Measurements from ENCODE around the gene R3HCC1L.
"Not testable (repeated sequence)": the region's sequence is repeated elsewhere in the genome, so short reads cannot be mapped to it uniquely, and the experiment has no call there.

Gene R3HCC1L

DNA sequence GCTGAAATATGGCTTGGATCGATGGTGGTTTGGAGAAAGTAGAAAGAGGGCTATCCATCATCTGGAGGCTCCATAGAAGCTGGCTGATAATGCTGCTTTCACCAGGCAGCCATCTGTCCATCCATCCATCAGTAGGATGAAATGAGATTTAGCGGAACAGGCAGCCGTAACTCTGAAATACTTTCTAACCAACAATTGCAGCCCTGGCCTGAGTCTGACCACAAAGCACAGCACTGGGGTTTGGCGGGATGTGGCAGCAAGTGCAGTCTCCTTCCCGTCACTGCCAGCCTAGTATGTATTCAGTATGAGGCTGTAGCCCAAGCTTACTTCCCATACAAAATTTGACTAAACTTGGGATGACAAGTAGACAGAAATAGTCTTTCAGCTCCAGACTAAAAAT, 38.0 kb downstream of the R3HCC1L start:
- no peak for DNase-seq (ENCODE audit: low read depth, low spot score)

DNA sequence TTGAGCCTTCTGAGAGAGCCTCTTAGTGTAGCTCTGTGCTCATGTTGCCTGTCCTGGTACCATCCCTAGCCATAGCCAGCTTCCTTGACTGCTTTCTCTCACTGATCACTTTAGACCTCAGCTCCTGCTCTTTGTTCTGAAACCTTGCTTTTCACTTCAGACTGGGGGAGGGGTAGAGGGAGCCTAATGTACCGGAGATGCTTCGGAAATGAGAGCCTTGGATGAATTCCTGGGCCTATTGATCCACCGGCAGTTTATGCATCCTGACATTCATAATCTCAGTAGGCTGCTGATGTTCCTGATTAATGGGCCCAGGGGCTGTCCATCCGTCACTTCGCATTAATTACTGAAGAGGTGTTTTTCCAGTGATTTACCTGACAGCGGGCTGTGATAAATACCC, 38.8 kb downstream of the R3HCC1L start:
- no peak for DNase-seq (ENCODE audit: low read depth, low spot score)

DNA sequence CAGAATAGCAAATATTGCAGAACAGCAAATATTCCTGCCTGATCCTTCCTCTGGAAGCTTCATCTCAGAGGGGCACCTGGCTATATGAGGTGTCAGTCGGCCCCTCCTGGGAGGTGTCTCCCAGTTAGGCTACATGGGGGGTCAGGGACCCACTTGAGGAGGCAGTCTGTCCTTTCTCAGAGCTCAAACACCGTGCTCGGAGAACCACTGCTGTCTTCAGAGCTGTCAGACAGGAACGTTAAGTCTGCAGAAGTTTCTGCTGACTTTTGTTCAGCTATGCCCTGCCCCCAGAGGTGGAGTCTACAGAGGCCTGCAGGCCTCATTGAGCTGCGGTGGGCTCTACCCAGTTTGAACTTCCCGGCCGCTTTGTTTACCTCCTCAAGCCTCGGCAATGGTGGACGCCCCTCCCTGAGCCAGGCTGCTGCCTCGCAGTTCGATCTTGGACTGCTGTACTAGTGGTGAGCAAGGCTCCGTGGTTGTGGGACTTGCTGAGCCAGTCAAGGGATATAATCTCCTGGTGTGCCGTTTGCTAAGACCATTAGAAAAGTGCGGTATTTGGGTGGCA, 48.0 kb downstream of the R3HCC1L start:
- DNase-seq (ENCODE audit: low read depth, low spot score): not testable (repeated sequence)

DNA sequence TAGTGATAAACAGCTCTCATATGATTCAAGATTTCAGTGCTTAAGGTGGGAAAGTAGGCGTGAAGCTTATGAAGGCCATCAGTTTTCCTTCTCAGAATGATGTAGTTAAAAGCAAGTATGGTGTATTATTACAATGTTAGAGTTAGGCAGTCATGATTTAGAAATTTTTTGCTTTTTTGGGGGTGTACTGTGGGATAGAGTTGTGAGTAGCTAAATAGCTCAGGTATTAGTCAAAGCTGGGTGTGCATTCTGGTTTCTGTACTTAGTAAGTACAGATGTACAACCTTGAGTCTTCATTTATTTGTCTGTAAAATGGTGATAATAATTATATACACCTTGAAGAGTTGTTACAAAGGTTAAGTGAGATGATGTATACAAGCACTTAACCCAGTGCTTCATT, 52.2 kb downstream of the R3HCC1L start:
- no peak for DNase-seq (ENCODE audit: low read depth, low spot score)

DNA sequence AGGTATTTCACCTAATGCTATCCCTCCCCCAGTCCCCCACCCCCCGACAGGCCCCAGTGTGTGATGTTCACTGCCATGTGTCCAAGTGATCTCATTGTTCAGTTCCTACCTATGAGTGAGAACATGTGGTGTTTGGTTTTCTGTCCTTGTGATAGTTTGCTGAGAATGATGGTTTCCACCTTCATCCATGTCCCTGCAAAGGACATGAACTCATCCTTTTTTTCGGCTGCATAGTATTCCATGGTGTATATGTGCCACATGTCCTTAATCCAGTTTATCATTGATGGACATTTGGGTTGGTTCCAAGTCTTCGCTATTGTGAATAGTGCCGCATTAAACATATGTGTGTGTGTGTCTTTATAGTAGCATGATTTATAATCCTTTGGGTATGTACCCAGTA, 56.3 kb downstream of the R3HCC1L start:
- DNase-seq (ENCODE audit: low read depth, low spot score): not testable (repeated sequence)

DNA sequence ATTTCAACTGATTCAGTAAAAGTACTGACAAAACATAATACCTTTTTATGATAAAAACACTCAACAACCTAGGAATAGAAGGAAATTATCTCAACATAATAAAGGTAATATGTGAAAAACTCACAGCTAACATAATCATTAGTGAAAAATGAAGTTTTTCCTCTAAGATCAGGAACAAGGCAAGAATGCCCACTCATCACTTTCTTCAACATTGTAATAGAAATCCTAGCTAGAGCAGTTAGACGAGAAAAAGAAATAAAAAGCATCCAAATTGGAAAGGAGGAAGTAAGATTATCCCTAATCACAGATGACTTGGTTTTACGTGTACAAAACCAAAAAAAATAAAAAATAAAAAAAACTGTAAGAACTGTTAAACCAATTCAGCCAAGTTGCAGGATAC, 58.6 kb downstream of the R3HCC1L start:
- DNase-seq (ENCODE audit: low read depth, low spot score): no peak

DNA sequence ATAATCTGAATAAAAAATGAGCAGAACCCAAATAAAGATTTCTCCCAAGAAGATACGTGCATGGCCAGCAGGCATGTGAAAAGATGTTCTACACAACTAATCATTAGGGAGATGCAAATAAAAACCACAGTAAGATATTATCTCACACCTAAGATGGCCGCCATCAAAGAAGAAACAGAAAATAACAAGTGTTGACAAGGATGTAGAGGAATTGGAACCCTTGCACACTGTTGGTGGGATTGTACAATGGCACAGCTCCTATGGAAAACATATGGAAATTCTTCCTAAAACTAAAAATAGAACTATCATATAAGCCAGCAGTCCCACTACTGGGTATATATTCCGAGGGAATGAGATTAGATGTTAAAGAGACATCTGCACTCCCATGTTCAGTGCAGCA, 60.2 kb downstream of the R3HCC1L start:
- DNase-seq (ENCODE audit: low read depth, low spot score): no peak

DNA sequence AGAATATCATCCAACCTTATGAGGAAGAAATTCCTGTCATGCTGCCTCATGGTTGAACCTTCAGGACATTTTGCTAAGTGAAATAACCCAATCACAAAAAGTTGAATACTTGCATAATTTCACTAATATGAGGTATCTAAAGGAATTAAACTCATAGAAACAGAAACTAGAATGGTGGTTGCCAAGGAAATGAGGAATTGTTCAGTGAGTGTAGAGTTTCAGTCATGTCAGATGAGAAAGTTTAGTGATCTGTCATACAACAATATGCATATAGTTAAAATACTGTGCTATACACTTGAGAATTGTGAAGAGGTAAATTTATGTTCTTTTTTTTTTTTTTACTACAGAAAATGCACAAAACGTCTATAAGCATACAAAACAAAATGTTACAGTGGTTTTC, 60.7 kb downstream of the R3HCC1L start:
- DNase-seq (ENCODE audit: low read depth, low spot score): no peak

DNA sequence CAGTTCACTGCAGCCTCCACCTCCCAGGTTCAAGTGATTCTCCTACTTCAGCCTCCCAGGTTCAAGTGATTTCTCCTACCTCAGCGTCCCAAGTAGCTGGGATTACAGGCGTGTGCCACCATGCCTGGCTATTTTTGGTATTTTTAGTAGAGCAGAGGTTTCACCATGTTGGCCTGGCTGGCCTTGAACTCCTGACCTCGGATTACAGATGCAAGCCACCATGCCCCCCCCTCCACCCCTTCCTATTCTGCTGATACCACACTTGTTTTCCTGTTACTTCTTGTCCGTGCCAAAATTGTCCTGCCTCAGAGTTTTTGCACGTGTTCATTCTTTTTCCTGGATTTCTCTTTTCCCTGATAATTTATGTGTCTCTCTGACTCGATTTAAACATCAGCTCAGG, 62.5 kb downstream of the R3HCC1L start:
- DNase-seq (ENCODE audit: low read depth, low spot score): no peak

DNA sequence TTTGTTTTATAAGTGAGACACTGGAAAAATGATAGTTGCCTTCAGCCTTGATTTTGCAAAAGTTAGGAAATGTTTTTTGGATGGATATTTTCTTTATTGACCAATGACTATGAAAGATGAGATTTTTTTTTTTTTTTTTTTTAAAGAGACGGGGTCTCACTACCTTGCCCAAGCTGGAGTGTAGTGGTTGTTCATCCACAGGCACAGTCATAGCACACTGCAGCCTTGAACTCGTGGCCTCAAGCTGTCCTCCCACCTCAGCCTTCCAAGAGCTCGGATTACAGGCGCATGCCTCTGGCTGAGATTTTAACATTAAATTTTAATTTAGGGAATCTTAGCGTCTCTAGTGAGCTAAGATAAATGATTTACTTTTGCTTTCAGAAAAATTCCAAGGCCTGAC, 67.3 kb downstream of the R3HCC1L start:
- no peak for DNase-seq (ENCODE audit: low read depth, low spot score)

DNA sequence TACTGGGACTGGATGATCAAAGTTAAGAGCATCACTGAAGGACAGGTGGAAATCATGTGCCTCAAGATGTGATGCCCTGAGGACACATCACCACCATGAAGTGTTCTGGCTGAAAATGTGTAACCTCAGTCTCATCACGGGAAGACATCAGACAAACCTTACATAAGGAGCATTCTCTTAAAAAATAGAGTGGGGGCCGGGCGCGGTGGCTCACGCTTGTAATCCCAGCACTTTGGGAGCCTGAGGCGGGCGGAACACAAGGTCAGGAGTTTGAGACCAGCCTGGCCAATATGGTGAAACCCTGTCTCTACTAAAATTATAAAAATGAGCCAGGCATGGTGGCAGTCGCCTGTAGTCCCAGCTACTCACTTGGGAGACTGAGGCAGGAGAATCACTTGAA, 67.9 kb downstream of the R3HCC1L start:
- no peak for DNase-seq (ENCODE audit: low read depth, low spot score)

DNA sequence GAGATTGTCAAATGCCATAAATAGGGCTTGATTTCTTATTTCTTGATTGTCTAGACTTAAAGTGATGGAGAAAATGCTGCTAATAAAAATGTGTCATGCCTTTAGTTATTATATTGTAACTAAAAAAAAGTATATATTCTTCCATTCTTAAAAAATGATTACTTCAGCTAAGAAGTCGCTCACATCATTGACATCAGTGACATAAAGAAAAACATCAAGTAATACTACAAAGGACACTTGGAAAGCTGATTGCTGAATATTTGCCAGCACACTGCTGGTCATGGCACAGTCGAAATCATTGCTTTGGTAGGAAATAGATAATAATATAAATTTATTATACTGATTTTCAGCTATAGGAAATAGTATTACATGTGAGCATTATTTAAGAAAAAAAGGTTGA, 70.9 kb downstream of the R3HCC1L start:
- DNase-seq (ENCODE audit: low read depth, low spot score): no peak

DNA sequence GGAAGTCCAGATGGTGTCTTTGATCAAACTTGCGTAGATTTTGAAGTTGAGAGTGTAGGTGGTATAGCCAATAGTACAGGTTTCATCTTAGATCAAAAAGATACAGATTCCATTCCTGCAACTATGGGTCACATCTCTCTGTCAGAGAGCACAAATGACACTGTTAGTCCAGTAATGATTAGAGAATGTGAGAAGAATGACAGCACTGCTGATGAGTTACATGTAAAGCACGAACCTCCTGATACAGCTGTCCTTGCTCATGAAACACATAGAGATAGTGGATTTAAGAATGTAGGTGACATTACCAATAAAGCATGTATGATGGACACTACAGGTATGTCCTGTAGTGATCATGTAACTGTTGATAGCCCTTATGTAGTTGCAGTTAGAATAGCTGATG, 74.5 kb downstream of the R3HCC1L start:
- DNase-seq (ENCODE audit: low read depth, low spot score): no peak

DNA sequence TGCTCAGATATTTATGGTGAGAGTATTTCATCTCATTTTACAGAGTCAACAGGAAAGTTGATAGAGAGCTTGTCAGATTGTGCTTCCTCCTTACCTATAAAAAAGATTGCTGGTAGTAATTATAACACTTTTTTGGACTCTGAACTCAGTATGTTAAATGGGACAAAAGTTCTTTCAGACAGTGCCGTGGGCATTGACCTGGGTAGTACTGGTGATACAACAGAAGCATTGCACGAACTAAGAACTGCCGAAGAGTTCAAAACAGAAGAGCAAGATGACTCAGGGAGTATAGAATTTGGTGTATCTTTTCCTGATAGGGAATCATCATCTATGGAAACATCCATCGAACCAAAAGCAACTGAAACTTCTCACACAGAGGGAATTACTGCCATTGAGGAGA, 75.0 kb downstream of the R3HCC1L start:
- no peak for DNase-seq (ENCODE audit: low read depth, low spot score)

DNA sequence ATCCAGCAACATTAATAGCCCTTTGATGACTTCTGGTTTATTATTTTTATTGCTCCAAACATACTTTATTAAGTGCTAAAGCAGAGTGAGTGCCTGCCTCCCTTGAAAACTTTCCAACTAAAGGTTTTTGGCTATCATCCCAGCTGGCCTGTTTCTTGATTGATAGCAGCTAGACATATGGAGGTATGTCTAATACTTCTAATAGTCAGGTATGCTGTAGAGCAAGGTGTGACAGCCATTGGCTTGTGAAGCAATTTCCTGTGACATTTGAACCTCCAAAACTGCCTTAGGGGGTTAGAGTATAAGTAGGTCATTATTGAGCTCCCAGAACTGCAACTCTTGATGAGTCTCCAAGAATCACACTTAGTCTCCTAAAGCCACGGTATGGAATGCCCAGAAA, 77.7 kb downstream of the R3HCC1L start:
- DNase-seq (ENCODE audit: low read depth, low spot score): no peak

DNA sequence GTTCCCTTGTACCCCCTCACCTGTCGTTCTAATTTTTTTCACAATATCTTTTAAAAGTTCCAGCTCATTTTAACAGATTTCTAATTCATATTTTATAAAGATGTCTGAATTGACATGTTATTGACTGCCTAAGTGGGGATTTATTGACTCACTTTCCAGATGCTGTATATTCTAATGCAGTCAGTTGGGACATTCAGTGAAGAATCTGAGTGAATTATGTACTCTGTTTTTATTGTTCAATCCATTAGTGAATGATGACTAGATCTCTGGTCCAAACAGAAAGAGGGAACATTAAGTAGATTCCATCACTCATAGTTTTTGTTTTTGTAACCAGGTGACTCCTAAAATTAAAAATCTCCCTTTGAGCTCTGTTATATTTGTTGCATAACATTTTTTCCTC, 79.3 kb downstream of the R3HCC1L start:
- DNase-seq (ENCODE audit: low read depth, low spot score): no peak

DNA sequence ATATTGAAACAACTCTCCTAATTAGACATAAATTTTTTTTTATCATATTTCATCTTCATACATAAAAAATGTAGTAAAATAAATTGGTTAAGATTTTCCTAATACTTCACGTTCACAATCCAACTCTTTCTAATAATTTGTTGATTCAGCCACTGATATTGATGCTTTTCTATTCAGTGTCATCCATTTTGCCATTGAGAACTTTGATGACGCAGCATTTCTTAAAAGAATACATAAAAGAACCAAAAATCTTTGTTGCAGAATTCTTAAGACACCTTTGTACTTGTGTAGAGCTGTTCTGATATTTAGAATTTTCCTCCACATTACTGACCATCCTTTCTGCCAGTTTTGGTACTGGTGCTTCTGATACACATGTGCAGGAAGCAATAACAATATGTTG, 80.9 kb downstream of the R3HCC1L start:
- no peak for DNase-seq (ENCODE audit: low read depth, low spot score)

DNA sequence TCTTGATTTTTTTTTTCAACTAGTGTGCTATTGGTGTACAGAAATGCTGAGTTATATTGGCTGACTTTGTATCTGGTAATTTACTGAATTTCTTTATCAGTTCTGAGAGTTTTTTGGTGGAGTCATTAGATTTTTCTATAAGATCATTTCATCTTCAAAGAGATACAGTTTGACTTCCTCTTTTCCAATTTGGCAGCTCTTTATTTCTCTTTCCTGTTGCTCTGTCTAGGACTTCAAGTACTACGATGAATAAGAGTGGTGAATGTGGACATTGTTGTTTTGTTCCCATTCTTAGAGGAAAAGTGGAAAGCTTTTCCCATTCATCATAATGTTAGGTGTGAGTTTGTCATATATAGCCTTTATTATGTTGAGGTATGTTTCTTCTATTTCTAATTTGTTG, 83.3 kb downstream of the R3HCC1L start:
- no peak for DNase-seq (ENCODE audit: low read depth, low spot score)

DNA sequence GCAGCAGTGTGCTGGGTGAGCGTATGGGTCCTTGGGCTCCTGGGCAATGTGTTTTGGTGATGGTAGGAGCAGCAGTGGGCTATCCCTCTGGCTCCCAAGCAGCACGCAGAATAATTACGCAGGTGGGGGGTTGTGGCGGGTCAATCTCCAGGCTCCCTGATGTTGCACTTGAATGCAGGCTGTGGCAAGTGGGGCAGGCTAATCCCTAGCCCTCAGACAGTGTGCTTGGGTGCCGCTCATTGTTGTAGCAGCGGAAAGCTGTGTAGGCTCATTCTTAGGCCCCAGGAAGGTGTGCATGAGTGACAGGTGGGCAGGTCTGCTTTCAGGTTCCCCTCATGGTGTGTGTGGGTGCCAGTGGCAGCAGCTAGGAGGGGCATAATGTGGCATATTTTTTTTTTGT, 89.4 kb downstream of the R3HCC1L start:
- no peak for DNase-seq (ENCODE audit: low read depth, low spot score)

DNA sequence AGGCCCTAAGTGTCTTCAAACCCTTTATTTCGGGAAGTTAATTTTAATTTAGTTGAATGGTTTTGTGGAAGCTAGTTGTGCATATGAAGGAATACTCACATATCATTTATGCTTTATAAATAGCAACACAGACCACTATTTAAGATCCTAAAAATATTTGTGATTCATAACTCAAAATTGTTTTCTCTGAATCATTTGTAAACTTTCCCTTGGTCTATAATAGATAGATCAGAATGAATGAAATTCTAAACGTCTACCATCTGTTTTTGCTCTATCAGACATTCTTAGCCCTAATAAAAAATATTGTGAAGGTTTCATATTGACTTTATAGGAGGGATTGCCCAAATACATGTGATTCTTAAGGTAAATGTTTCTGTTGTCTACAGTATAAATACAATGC, 90.1 kb downstream of the R3HCC1L start:
- DNase-seq (ENCODE audit: low read depth, low spot score): no peak

DNA sequence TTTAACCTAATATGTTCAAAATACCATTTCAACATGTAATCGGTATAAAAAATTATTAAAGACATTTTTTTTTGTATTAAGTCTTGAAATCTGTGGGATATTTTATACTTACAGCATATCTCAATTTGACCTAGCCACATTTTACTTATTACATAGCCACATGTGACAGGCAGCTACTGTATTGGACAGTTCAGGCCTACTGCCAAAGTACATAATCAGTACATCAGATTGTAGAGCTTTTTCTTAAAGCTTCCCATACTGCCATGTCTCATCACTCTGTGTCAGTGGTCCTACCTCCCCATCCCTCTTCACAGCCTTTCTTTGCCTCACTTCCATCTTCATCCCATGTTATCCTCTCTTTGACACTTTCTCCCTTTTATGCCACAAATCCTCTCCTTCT, 90.5 kb downstream of the R3HCC1L start:
- no peak for DNase-seq (ENCODE audit: low read depth, low spot score)

DNA sequence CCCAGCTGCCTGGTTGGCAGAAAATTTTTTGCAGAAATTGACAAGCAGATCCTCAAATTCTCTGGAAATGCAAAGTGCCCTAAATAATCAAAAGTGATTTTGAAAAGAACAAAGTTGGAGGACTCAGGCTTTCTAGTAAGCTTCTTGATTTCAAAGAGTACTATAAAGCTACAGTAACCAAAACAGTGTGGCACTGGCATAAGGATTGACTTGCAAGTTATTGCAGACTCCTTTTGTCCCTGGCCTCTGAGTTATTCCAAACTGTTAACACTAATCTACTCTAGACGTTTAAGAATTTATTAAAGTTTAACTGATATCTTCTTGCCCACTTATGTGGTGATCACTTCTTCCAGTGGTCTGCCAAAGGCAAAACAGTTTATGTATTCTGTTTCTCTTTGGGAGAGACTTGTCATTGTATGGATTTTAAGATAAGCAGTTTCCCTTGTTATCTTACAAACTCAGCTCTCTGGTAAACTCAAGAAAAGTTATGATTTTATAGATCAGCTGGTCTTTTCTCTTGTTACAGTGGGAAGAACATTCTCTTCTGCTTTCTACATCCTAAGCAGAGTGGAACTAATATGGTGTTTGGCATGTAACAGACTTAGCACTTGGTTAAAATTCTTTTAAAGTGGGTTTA, 92.2 kb downstream of the R3HCC1L start:
- DNase-seq (ENCODE audit: low read depth, low spot score): no peak

DNA sequence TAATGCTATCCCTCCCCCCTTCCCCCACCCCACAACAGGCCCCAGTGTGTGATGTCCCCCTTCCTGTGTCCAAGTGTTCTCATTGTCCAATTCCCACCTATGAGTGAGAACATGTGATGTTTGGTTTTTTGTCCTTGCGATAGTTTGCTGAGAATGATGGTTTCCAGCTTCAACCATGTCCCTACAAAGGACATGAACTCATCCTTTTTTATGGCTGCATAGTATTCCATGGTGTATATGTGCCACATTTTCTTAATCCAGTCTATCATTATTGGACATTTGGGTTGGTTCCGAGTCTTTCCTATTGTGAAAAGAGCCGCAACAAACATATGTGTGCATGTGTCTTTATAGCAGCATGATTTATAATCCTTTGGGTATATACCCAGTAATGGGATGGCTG, 93.3 kb downstream of the R3HCC1L start:
- DNase-seq (ENCODE audit: low read depth, low spot score): not testable (repeated sequence)

DNA sequence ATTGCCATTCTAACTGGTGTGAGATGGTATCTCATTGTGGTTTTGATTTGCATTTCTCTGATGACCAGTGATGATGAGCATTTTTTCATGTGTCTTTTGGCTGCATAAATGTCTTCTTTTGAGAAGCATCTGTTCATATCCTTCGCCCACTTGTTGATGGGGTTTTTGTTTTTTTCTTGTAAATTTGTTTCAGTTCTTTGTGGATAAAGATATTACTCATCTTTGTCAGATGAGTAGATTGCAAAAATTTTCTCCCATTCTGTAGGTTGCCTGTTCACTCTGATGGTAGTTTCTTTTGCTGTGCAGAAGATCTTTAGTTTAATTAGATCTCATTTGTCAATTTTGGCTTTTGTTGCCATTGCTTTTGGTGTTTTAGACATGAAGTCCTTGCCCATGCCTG, 93.8 kb downstream of the R3HCC1L start:
- DNase-seq (ENCODE audit: low read depth, low spot score): not testable (repeated sequence)

All from activated CD4-positive, CD25-positive, alpha-beta regulatory T cell treated with anti-CD3 and anti-CD28 coated beads, Interleukin-2, amount 50 U/mL, for 16 hours (primary cell).